SK-N-SH (cell line): ENCODE results near the gene EBNA1BP2. TPM values are rescaled to one million over a fixed set of nuclear protein-coding genes. Genes with fewer than 3 reads are reported as not detected.

Experiments used
- CTCF ChIA-PET: fragments of 300-600, 350-600 bp; formaldehyde crosslinking; extraction: SDS; loops from one replicate; lab custom pipeline; 2021; lab: Yijun Ruan, JAX
- POLR2A ChIA-PET: fragments of 350-600 bp; sonication (Branson Sonifier 250); formaldehyde crosslinking; extraction: SDS; loops from one replicate; lab custom pipeline; 2020; ENCODE audit warnings: antibody characterized with exemption, inconsistent platforms; lab: Yijun Ruan, JAX
- DNase-seq: peaks from one replicate; pipeline ENCODE4 v3.0.0; 2012
- H2AFZ ChIP-seq: fragments of 200-600 bp; sonication (generic); 2 replicates; pipeline ENCODE4 v1.8.1; 2016; ENCODE audit warnings: antibody characterized with exemption, mild to moderate bottlenecking, low read depth
- H3F3A ChIP-seq: fragments of 200-600 bp; sonication (generic); replicated peaks from 2 replicates; pipeline ENCODE3; 2016; ENCODE audit warnings: antibody characterized with exemption, mild to moderate bottlenecking; ENCODE audit not compliant: insufficient read depth
- H3K27ac ChIP-seq, 2 experiments: fragments of 200-500 bp in 1 of 2; fragments of 200-600 bp in 1 of 2; sonication (Bioruptor generic) in 1 of 2; sonication (generic), shearing (Covaris generic) in 1 of 2; 2 replicates each; pipeline versions ENCODE4 v1.5.1 to v1.6.1; 2014 to 2016; ENCODE audit warnings: low read depth in 2 of 2, inconsistent platforms in 1 of 2, low read length in 1 of 2, mild to moderate bottlenecking in 1 of 2, mixed read lengths in 1 of 2
- H3K27me3 ChIP-seq: fragments of 200-600 bp; sonication (generic), shearing (Covaris generic); 2 replicates; pipeline ENCODE4 v1.6.1; 2016; ENCODE audit warnings: mixed run types; ENCODE audit not compliant: insufficient read depth
- H3K36me3 ChIP-seq, 2 experiments: fragments of 200-500 bp in 1 of 2; fragments of 200-600 bp in 1 of 2; sonication (Bioruptor generic) in 1 of 2; sonication (generic) in 1 of 2; replicated peaks in 1 of 2; 2 replicates each; pipeline versions ENCODE3 to v1.5.1; 2014 to 2016; ENCODE audit warnings: low read length in 1 of 2, mild to moderate bottlenecking in 1 of 2; ENCODE audit not compliant: insufficient read depth in 2 of 2, control insufficient read depth in 1 of 2
- H3K4me1 ChIP-seq, 2 experiments: fragments of 200-500 bp in 1 of 2; fragments of 200-600 bp in 1 of 2; sonication (Bioruptor generic) in 1 of 2; sonication (generic), shearing (Covaris generic) in 1 of 2; 2 replicates each; pipeline versions ENCODE4 v1.5.1 to v1.6.1; 2014 to 2016; ENCODE audit warnings: low read depth in 1 of 2, low read length in 1 of 2, mixed run types in 1 of 2; ENCODE audit not compliant: insufficient read depth in 2 of 2, control insufficient read depth in 1 of 2
- H3K4me2 ChIP-seq: fragments of 200-600 bp; sonication (generic), shearing (Covaris generic); 2 replicates; pipeline ENCODE4 v1.6.1; 2017; ENCODE audit warnings: mixed run types
- H3K4me3 ChIP-seq, 2 experiments: fragments of 200-500 bp in 1 of 2; fragments of 200-600 bp in 1 of 2; sonication (Bioruptor generic) in 1 of 2; sonication (generic), shearing (Covaris generic) in 1 of 2; 2 replicates each; pipeline versions ENCODE4 v1.5.1 to v1.8.1; 2014 to 2016; ENCODE audit warnings: low read depth in 2 of 2, inconsistent platforms in 1 of 2, low read length in 1 of 2, mild to moderate bottlenecking in 1 of 2, mixed read lengths in 1 of 2, moderate library complexity in 1 of 2
- H3K79me2 ChIP-seq: fragments of 200-600 bp; sonication (generic); 2 replicates; pipeline ENCODE4 v1.8.1; 2017; ENCODE audit warnings: mild to moderate bottlenecking; ENCODE audit not compliant: insufficient read depth
- H3K9ac ChIP-seq: fragments of 200-600 bp; sonication (generic); 2 replicates; pipeline ENCODE4 v1.6.1; 2017; ENCODE audit warnings: mixed run types
- H3K9me2 ChIP-seq: fragments of 200-600 bp; sonication (generic); 2 replicates; pipeline ENCODE4 v1.6.1; 2017; ENCODE audit warnings: mixed run types
- H3K9me3 ChIP-seq: fragments of 200-600 bp; sonication (generic); 2 replicates; pipeline ENCODE4 v1.6.1; 2017; ENCODE audit warnings: mixed run types, mild to moderate bottlenecking, moderate library complexity
- H4K20me1 ChIP-seq: fragments of 200-600 bp; sonication (generic); 2 replicates; pipeline ENCODE4 v1.6.1; 2017; ENCODE audit warnings: mild to moderate bottlenecking, mixed run types; ENCODE audit not compliant: insufficient read depth
- ELF1 ChIP-seq: IDR thresholded peaks from 2 replicates; pipeline ENCODE4 v1.4.0; 2012
- FOXM1 ChIP-seq: IDR thresholded peaks from 2 replicates; pipeline ENCODE4 v1.4.0; 2012; ENCODE audit warnings: low read depth, mild to moderate bottlenecking
- GABPA ChIP-seq: IDR thresholded peaks from 2 replicates; pipeline ENCODE4 v1.4.0; 2012; ENCODE audit warnings: low read depth, mild to moderate bottlenecking
- IRF3 ChIP-seq: fragments of 150-350 bp; IDR thresholded peaks from 2 replicates; pipeline ENCODE4 v1.6.1; 2016; ENCODE audit warnings: mild to moderate bottlenecking, low read depth, low read length
- MEF2A ChIP-seq: IDR thresholded peaks from 2 replicates; pipeline ENCODE4 v1.4.0; 2012; ENCODE audit warnings: low read depth, borderline replicate concordance
- NFIC ChIP-seq: IDR thresholded peaks from 2 replicates; pipeline ENCODE4 v1.4.0; 2012; ENCODE audit warnings: borderline replicate concordance
- NRF1 ChIP-seq: IDR thresholded peaks from 2 replicates; pipeline ENCODE4 v1.6.1; 2012; ENCODE audit warnings: low read depth, mild to moderate bottlenecking, low read length
- RAD21 ChIP-seq: IDR thresholded peaks from 2 replicates; pipeline ENCODE4 v1.6.1; 2012; ENCODE audit warnings: mild to moderate bottlenecking, low read length
- REST ChIP-seq: IDR thresholded peaks from 2 replicates; pipeline ENCODE4 v1.6.1; 2012; ENCODE audit warnings: mild to moderate bottlenecking, low read depth, low read length, moderate library complexity
- TEAD4 ChIP-seq: IDR thresholded peaks from 2 replicates; pipeline ENCODE4 v1.4.0; 2012; ENCODE audit warnings: mild to moderate bottlenecking, borderline replicate concordance; ENCODE audit not compliant: insufficient read depth
- USF2 ChIP-seq: fragments of 150-350 bp; IDR thresholded peaks from 2 replicates; pipeline ENCODE4 v1.6.1; 2017; ENCODE audit warnings: antibody characterized with exemption, low read length, low read depth, borderline replicate concordance
- YY1 ChIP-seq: IDR thresholded peaks from 2 replicates; pipeline ENCODE4 v1.4.0; 2012; ENCODE audit warnings: low read depth, mild to moderate bottlenecking
- ZBTB33 ChIP-seq: IDR thresholded peaks from 2 replicates; pipeline ENCODE4 v1.4.0; 2012; ENCODE audit warnings: low read depth, borderline replicate concordance
- WGBS: methylation state at CpG from one replicate; pipeline ENCODE4 v1.1.6; 2017; ENCODE audit warnings: low lambda C conversion rate; 5-methylcytosine and 5-hydroxymethylcytosine counted together
- polyA plus RNA-seq, 3 experiments: library from polyadenylated mRNA; depleted of rRNA; stranded (reverse); fragments of >200 nt; gene quantifications; 2 replicates each; pipeline ENCODE4 v1.2.3, GENCODE V29; 2012

Gene EBNA1BP2
- polyA plus RNA-seq, 1 of the 3 experiments (the other 2 are of a cell fraction) = 146 TPM

- Histone ChIP-seq H3K4me2 (no peak overlapping the region), H3K27ac (no peak overlapping the region), H3K9ac (no peak overlapping the region), H3K9me2 (no peaks in the 10 kb centered on the region), H3K4me3 (no peak overlapping the region), H3K4me1 (no peaks in the 10 kb centered on the region; a peak in 1 of 4 replicates), H3K36me3 (no peaks in the 10 kb centered on the region), H3K27me3 (peaks cover 10% of the 10 kb centered on the region; the same call in 1 of the 2 replicates), H3F3A (no peaks in the 10 kb centered on the region), H4K20me1 (no peaks in the 10 kb centered on the region), H3K9me3 (no peaks in the 10 kb centered on the region), H2AFZ (no peak overlapping the region), H3K79me2 (no peaks in the 10 kb centered on the region)
- DNase-seq = no peak
- ChIA-PET CTCF (no interaction called here), POLR2A (no interaction called here)
- WGBS = 49% methylated on average over 4 of the region's 5 CpGs
- TF ChIP-seq IRF3 = no peak
- TF ChIP-seq MEF2A = no peak
- TF ChIP-seq RAD21 = no peak
- TF ChIP-seq, all 33 proteins: peak for 0
These were observed 42.7 kb downstream of the EBNA1BP2 start for GRCh38 chr1:43129426-43129825.

GRCh38 chr1:43128816-43129215 lies 43.3 kb downstream of the EBNA1BP2 start:
- Histone ChIP-seq H3F3A (no peaks in the 10 kb centered on the region), H4K20me1 (no peaks in the 10 kb centered on the region), H3K36me3 (no peaks in the 10 kb centered on the region), H3K4me2 (no peak overlapping the region), H3K9ac (no peak overlapping the region), H3K79me2 (no peaks in the 10 kb centered on the region), H3K4me1 (no peaks in the 10 kb centered on the region; a peak in 1 of 4 replicates), H3K27me3 (peaks cover 10% of the 10 kb centered on the region; the same call in 1 of the 2 replicates), H3K9me2 (no peaks in the 10 kb centered on the region), H2AFZ (no peak overlapping the region)
- TF ChIP-seq YY1 (no peak), ELF1 (no peak)
- TF ChIP-seq, all 33 proteins: peak for 0
- POLR2A ChIA-PET = no interaction called here
- WGBS = 27% methylated on average over 3 of the region's 3 CpGs
- CTCF ChIA-PET = no interaction called here
- no peak for DNase-seq
- Histone ChIP-seq H3K27ac (no peak overlapping the region), H3K4me3 (no peak overlapping the region), H3K9me3 (no peaks in the 10 kb centered on the region)

- no peaks in the 10 kb centered on the region for H3K36me3 ChIP-seq
- H3K9me2 ChIP-seq = no peaks in the 10 kb centered on the region
- no peaks in the 10 kb centered on the region; the same call in 1 of the 2 replicates for H3K27me3 ChIP-seq
- H3K79me2 ChIP-seq = no peaks in the 10 kb centered on the region
- no peak overlapping the region for H3K27ac ChIP-seq
- H3K9ac ChIP-seq = no peak overlapping the region
- POLR2A ChIA-PET = no interaction called here
- H3K4me2 ChIP-seq = no peak overlapping the region
- CTCF ChIA-PET = no interaction called here
- H4K20me1 ChIP-seq = no peaks in the 10 kb centered on the region
- H3K4me1 ChIP-seq = no peaks in the 10 kb centered on the region
- no peak overlapping the region for H2AFZ ChIP-seq
- H3F3A ChIP-seq = no peaks in the 10 kb centered on the region
- no peak overlapping the region for H3K4me3 ChIP-seq
- DNase-seq = no peak
- 74% methylated on average over 1 of the region's 1 CpG for WGBS
- H3K9me3 ChIP-seq = no peaks in the 10 kb centered on the region
- TF ChIP-seq USF2 = no peak
- no peak for TF ChIP-seq NRF1
- TF ChIP-seq GABPA = no peak
- TF ChIP-seq NFIC = no peak
- no peak for TF ChIP-seq ZBTB33
- no peak for TF ChIP-seq REST
- no peak for TF ChIP-seq TEAD4
- no peak for TF ChIP-seq FOXM1
These were observed 49.1 kb downstream of the EBNA1BP2 start for GRCh38 chr1:43123031-43123430.
